Measurements from ENCODE around the gene PRKG1. TPM values are rescaled to one million over a fixed set of nuclear protein-coding genes. Genes with fewer than 3 reads are reported as not detected.

Gene PRKG1
- total and polyA plus RNA-seq, 2 donors (not counting 1 experiment from before 2014, with no cell fraction given): not detected

DNA sequence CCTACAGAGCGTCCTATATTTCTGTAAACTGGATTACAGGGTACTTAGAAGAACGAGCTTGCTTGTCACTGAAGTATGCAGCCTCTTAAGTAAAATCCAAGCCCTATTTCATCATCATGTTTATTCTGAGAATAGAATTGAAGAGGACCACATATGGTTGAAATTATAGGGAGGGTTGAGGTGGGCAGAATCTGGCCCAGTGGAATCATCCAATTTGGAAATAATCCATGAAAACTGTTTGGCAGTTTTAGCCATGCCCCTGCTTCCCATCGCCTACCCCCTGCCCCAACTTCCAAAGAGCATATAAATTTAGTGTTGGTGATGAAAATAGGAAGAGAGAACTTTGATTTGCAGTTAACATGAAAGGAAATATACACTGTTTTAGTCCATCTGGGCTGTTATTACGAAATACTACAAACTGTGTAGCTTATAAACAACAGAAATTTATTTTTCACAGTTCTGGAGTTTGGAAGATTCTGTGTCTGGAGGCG, 150.4 kb downstream of the PRKG1 start:
- Histone ChIP-seq H4K20me1 (ENCODE audit: control insufficient read depth, insufficient read depth, low read length, poor library complexity, severe bottlenecking) (no peaks in the 10 kb centered on the region), H3K27me3 (replicated peaks in 1 of 4; ENCODE audit: control extremely low read depth in 1 of 4, control insufficient read depth in 3 of 4, insufficient read depth in 4 of 4, low read length in 3 of 4) (no peaks in the 10 kb centered on the region), H2AFZ (ENCODE audit: insufficient read depth, low read depth, low read length, poor library complexity, severe bottlenecking) (no peak overlapping the region), H3K9me3 (ENCODE audit: control extremely low read depth in 1 of 3, control insufficient read depth in 2 of 3, insufficient read depth in 1 of 3, low read length in 2 of 3) (no peaks in the 10 kb centered on the region), H3K79me2 (ENCODE audit: control insufficient read depth, insufficient read depth, low read length) (no peaks in the 10 kb centered on the region), H3K4me1 (ENCODE audit: control insufficient read depth in 2 of 2, insufficient read depth in 2 of 2, low read length in 2 of 2) (no peaks in the 10 kb centered on the region), H3K4me3 (ENCODE audit: control extremely low read depth in 1 of 5, extremely low read depth in 1 of 5, insufficient read depth in 1 of 5, low read depth in 2 of 5, low read length in 4 of 5) (no peak overlapping the region), H3K36me3 (replicated peaks in 1 of 2; ENCODE audit: control extremely low read depth in 1 of 2, control insufficient read depth in 1 of 2, extremely low read depth in 1 of 2, insufficient read depth in 2 of 2, low read length in 1 of 2) (no peaks in the 10 kb centered on the region), H3K9ac (ENCODE audit: low read length) (no peak overlapping the region), H3K27ac (ENCODE audit: low read length in 2 of 2) (no peak overlapping the region), H3K4me2 (replicated peaks; ENCODE audit: low read depth, low read length, poor library complexity, severe bottlenecking) (no peak overlapping the region)
- DNase-seq: no peak
- TF ChIP-seq EZH2 (IDR thresholded peaks at IDR 0.05; ENCODE audit: borderline replicate concordance, insufficient read depth, low read depth, low read length, poor library complexity, severe bottlenecking): no peak
- no peak for TF ChIP-seq CTCF (IDR thresholded peaks at IDR 0.05)
- WGBS (ENCODE audit: insufficient coverage): no CpG with 5 or more reads among the region's 5 CpGs
- Mint-ChIP-seq H3K27me3 (no peaks in the 10 kb centered on the region), H3K4me1 (no peaks in the 10 kb centered on the region), H3K27ac (no peak overlapping the region), H3K4me3 (no peak overlapping the region), H3K9me3 (ENCODE audit: insufficient read depth) (no peaks in the 10 kb centered on the region)
- intact Hi-C loops (cut with micrococcal nuclease): no loop called here
- no peak for ATAC-seq (ENCODE audit: low read depth)
- ChIA-PET POLR2A (no interaction called here), CTCF (no interaction called here)

DNA sequence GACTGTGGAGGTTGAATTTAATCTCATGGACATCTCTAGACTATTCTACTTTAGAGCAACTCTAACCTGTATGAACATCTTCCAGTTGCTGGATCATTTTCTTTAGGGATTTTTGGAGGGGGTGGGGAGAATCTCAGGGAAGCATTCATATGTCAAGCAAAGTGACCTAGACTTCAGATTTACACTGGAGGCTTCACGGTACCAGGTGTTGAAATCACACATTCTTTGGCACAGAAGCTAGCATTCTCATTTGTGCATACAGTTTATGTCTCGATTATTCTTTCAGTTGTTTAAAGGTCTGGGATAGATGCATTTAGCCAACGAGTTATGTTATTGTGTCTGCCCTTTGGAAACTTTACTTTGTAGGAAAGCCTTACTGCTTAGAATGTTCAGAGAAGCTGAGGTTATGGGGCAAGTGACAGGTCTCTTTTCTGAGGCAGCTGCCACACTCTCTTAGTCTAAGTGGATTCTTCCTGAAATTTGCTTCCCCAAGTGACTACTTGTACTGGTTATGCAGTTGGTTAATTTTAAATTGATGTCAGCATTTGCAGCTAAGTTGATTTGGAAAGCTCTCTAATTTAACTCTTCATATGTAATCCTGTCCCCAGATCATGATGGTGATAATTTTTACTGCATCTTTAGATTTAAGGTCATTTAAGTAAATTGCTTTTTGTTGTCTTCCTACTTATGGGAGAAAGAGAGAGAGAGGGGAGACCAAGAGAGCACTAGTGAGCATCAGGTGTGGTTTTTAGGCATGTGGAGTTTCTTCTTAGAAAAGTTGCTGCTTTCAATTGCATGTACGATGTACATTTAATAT, 153.8 kb downstream of the PRKG1 start:
- Mint-ChIP-seq H3K27ac (no peak overlapping the region), H3K27me3 (no peaks in the 10 kb centered on the region), H3K4me3 (no peak overlapping the region), H3K9me3 (ENCODE audit: insufficient read depth) (no peaks in the 10 kb centered on the region), H3K4me1 (no peaks in the 10 kb centered on the region)
- TF ChIP-seq EZH2 (IDR thresholded peaks at IDR 0.05; ENCODE audit: borderline replicate concordance, insufficient read depth, low read depth, low read length, poor library complexity, severe bottlenecking) (no peak), CTCF (IDR thresholded peaks at IDR 0.05) (no peak)
- Histone ChIP-seq H3K27me3 (replicated peaks in 1 of 4; ENCODE audit: control extremely low read depth in 1 of 4, control insufficient read depth in 3 of 4, insufficient read depth in 4 of 4, low read length in 3 of 4) (no peaks in the 10 kb centered on the region), H2AFZ (ENCODE audit: insufficient read depth, low read depth, low read length, poor library complexity, severe bottlenecking) (no peak overlapping the region), H3K4me1 (ENCODE audit: control insufficient read depth in 2 of 2, insufficient read depth in 2 of 2, low read length in 2 of 2) (no peaks in the 10 kb centered on the region), H3K4me2 (replicated peaks; ENCODE audit: low read depth, low read length, poor library complexity, severe bottlenecking) (no peak overlapping the region), H3K79me2 (ENCODE audit: control insufficient read depth, insufficient read depth, low read length) (no peaks in the 10 kb centered on the region), H3K36me3 (replicated peaks in 1 of 2; ENCODE audit: control extremely low read depth in 1 of 2, control insufficient read depth in 1 of 2, extremely low read depth in 1 of 2, insufficient read depth in 2 of 2, low read length in 1 of 2) (no peaks in the 10 kb centered on the region), H3K4me3 (ENCODE audit: control extremely low read depth in 1 of 5, extremely low read depth in 1 of 5, insufficient read depth in 1 of 5, low read depth in 2 of 5, low read length in 4 of 5) (no peak overlapping the region), H4K20me1 (ENCODE audit: control insufficient read depth, insufficient read depth, low read length, poor library complexity, severe bottlenecking) (no peaks in the 10 kb centered on the region), H3K9me3 (ENCODE audit: control extremely low read depth in 1 of 3, control insufficient read depth in 2 of 3, insufficient read depth in 1 of 3, low read length in 2 of 3) (no peaks in the 10 kb centered on the region), H3K9ac (ENCODE audit: low read length) (no peak overlapping the region), H3K27ac (ENCODE audit: low read length in 2 of 2) (no peak overlapping the region)
- ChIA-PET POLR2A (no interaction called here), CTCF (no interaction called here)
- WGBS (ENCODE audit: insufficient coverage): 69% methylated on average over 3 of the region's 4 CpGs
- intact Hi-C loops (cut with micrococcal nuclease): no loop called here
- ATAC-seq (ENCODE audit: low read depth) (no peak), DNase-seq (no peak)

Measured in B cell (primary cell).